Mammary epithelial cell (primary cell): Measurements from ENCODE around the gene ZCRB1.

Source experiments
- EZH2 ChIP-seq: IDR thresholded peaks from 2 replicates; pipeline ENCODE4 v1.6.1; 2012; ENCODE audit warnings: low read length, inconsistent platforms, borderline replicate concordance
- TF ChIP-seq, protein P1 (sequence below), 2 donors: IDR thresholded peaks in 1 of 2; conservative IDR thresholded peaks in 1 of 2; 2 replicates each; pipeline ENCODE4 v1.5.1; 2011 to 2012; ENCODE audit warnings: inconsistent platforms in 2 of 2, low read length in 2 of 2, mild to moderate bottlenecking in 2 of 2, control low read depth in 1 of 2, low read depth in 1 of 2; ENCODE audit not compliant: insufficient read depth in 1 of 2; ENCODE audit errors: extremely low read depth in 1 of 2

DNA sequence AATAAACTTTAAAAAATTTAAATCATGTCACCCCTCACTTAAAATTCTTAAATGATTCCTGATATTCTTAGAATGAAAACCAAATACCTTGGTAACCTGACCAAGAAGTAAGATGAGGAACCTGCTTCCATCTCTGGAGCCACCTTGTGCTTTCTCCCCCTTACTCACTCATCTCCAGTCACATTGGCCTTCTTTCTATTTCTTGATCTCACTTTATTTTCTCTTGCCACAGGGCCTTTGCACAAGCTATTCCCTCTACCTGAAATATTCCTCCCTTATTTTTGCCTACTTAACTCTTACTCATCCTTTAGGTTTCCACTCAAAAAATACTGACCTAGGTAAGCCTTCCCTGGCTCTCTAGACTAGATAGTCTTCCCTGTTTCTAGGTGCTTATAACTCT lies 5.1 kb downstream of the ZCRB1 start:
- TF ChIP-seq, protein P1, sequence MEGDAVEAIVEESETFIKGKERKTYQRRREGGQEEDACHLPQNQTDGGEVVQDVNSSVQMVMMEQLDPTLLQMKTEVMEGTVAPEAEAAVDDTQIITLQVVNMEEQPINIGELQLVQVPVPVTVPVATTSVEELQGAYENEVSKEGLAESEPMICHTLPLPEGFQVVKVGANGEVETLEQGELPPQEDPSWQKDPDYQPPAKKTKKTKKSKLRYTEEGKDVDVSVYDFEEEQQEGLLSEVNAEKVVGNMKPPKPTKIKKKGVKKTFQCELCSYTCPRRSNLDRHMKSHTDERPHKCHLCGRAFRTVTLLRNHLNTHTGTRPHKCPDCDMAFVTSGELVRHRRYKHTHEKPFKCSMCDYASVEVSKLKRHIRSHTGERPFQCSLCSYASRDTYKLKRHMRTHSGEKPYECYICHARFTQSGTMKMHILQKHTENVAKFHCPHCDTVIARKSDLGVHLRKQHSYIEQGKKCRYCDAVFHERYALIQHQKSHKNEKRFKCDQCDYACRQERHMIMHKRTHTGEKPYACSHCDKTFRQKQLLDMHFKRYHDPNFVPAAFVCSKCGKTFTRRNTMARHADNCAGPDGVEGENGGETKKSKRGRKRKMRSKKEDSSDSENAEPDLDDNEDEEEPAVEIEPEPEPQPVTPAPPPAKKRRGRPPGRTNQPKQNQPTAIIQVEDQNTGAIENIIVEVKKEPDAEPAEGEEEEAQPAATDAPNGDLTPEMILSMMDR (conservative IDR thresholded peaks at IDR 0.05 in 1 of 2, IDR thresholded peaks at IDR 0.05 in 1 of 2; ENCODE audit: extremely low read depth in 1 of 2, insufficient read depth in 1 of 2, low read depth in 1 of 2, low read length in 2 of 2), result no peak
- TF ChIP-seq EZH2, result no peak
